ENCODE results near the gene CDH4. TPM values are rescaled to one million over a fixed set of nuclear protein-coding genes. Genes with fewer than 3 reads are reported as not detected.

The CDH4 gene
- not detected for total RNA-seq

- DNase-seq (ENCODE audit: low spot score): no peak
- peak; percentile 63 for ATAC-seq
Observed at GRCh38 chr20:61251529-61252393, at the start of gene CDH4. CDH4 (plus strand) TSS chr20:61252261.

DNA sequence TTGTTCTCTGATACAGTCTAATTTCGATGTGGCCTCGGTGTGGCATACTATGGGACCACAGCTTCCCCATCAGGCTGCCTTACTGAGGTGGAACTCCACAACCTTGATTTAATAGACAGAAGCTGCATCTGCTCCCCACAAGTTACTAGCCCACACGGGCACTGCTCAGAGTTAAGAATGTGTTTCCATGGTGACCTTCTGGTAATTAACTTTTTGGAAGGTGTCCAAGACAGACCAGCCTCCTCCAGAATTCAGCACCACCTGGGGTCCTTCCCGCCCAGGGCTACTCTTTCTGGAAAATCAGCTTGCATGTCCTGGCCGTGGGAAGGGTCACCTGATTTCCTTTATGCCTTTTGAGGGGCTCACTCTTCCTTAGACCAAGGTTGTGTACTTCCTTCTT is 48.7 kb upstream of the CDH4 start:
- DNase-seq (ENCODE audit: low spot score) (no peak), ATAC-seq (no peak)

- DNase-seq (ENCODE audit: low spot score) (no peak), ATAC-seq (no peak)
Observed at GRCh38 chr20:61204206-61204605, 47.9 kb upstream of the CDH4 start.

- no peak for DNase-seq (ENCODE audit: low spot score)
- ATAC-seq: no peak
Observed at GRCh38 chr20:61205769-61206168, 46.3 kb upstream of the CDH4 start.

- DNase-seq (ENCODE audit: low spot score) (no peak), ATAC-seq (no peak)
Observed at GRCh38 chr20:61210862-61211261, 41.2 kb upstream of the CDH4 start.

GRCh38 chr20:61217848-61218247 is 34.2 kb upstream of the CDH4 start:
- ATAC-seq (no peak), DNase-seq (ENCODE audit: low spot score) (no peak)

DNA sequence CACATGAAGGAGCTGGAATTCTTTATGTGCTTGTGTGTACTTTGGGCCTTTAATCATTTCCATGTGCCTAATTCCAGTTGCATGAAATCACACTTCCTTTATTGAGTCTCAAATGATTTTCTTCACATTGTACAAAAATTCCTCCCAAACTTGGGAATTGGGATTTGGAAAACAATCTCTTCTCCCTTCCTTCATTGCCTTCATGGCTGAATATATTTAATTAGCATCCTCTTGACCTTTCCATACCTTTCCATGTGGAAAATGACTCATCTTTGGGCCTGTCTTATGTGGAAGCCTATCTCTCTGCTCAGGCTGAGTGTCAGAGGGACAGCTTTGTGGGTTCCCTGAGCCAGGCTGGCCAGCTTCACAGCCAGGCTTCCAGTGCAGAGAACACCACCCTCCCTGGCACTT is 33.0 kb upstream of the CDH4 start:
- DNase-seq (ENCODE audit: low spot score) (no peak), ATAC-seq (no peak)

DNA sequence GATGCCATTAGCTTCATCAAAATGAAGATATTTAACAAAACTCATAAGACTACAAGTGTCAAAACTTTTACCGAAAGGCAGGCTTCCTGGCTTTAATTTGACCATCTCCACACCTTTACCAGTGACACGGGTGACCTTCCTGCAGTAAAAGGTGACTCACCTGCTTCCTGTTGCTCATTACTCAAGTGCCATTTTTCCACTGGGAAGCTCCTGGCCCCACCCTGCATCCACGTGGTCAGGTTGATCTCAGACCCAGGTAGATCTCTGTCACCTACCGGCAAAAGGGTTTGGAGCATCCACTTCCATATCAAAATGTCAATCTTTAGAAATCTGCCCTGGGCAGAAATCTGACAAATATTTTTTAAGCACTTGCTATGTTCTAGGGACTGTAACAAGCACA is 31.9 kb upstream of the CDH4 start:
- ATAC-seq: no peak
- DNase-seq (ENCODE audit: low spot score): no peak

DNA sequence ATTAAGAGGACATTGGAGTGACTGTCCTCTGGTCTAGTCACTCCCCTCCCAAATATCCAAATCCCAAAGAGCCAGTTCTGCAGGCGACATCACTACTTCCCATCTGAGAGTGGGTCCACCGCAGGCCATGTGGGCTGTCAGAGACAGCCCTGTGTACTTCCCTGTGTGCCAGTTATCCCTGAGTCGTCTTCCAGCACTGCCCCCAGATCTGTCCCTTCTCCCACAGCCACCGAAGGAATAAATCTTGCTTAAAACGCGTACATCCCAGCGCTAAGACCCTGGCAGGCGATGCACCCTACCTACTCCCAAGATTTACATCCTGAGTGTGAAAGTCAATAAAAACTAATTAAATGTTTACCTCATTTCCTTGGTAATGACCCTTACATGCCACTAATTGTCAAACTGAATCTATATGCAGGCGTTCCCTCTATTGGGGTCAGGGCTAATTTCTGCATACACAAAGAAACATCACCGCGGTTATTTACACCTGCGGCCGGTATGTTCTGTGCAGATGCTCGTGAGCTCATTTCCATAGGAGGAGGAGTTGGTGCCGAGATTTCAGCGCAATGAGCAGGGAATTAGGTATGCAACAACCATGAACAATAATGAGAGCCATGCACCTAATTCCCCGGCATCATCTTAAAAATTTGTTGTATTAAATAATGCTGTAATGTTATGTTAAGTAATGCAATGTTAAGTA is 31.3 kb upstream of the CDH4 start:
- ATAC-seq: no peak
- DNase-seq (ENCODE audit: low spot score): no peak

- ATAC-seq: no peak
- DNase-seq (ENCODE audit: low spot score): no peak
Observed at GRCh38 chr20:61222699-61223098, 29.4 kb upstream of the CDH4 start.

DNA sequence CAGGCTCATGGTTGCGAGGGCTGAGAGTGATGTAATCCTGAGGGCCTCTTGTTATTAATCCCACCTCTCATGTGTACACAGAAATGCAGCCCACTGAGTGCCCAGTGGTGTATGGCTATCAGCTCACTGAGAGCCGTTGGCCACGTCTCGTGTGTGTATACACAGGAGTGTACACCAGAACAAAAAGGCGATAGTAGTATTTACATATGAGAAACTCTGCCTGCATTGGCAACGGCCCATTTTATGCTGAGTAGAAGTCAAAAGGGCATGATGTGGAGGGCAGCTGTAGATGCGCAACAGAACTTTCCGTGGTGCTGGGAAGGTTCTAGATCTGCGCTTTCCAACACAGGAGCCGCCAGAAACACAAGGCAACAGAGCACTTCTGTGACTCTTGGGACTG is 28.9 kb upstream of the CDH4 start:
- DNase-seq (ENCODE audit: low spot score): no peak

DNA sequence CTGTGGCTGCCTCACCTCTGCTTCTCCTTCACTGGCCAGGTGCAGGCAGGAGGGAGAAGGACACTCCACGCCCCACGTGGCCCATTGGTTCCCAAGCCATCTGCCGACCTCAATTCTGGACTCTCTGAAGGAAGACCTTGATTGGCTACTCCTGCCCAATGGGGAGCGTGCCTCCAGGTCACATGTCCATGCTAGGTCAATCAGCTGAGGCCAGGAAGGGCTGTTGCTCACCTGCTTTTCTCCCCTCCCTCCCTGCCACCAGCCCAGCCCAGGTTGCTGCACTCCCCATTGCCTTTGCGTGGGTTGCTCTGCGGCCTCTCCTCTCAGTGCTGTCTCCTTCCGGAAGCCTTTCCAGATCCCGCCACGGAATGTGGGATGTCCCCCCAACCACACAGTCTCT is 21.9 kb upstream of the CDH4 start:
- no peak for ATAC-seq
- DNase-seq (ENCODE audit: low spot score): no peak

More for the DNA sequence above, 28.9 kb upstream of the CDH4 start:
- ATAC-seq: no peak

DNA sequence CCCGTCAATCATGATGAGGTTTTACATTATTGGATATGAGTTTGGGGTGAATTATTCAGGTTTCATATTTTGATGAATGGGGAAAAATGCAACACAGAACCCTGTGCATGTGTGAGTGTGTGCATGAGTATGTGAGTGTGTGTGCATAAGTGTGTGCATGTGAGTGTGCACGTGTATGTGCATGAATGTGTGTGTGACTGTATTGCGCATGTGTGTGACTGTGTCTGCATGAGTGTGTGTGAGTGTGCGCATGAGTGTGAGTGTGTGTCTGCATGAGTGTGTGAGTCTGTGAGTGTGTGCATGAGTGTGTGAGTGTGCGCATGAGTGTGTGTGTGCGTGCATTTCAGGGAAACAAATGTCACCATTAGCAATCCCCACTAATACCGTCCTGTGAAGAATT is 18.5 kb upstream of the CDH4 start:
- DNase-seq (ENCODE audit: low spot score): no peak
- ATAC-seq: no peak

DNA sequence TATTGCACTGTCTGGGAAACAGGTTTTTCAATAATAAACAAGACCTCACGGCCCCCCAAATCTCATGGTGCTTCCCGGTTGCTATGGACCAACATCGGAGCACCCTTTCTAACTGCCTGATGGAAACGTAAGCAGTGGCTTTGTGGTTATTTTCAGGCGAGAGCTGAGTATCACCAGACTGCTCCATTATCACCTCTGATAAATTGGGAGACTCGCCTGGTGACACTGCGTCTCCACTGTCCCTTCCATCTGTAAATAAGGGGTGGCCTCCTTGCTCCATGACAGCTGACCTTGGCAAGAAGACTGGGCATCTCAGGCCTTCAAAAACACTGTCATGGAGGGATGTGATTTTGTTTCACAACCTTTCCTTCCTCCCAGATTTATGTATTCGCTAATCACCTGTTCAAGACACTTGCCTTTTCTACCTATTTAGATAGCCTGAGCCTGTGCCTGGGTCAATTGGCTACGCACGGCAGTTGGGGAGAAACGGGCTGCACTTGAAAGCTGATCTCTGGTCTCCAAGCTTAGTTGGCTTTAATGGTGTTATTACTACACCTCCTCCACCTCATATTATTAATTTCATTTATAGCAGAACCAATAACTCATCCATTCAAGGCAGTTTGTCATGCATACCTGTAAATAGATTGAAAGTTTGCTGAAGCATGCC is 17.7 kb upstream of the CDH4 start:
- no peak for ATAC-seq
- no peak for DNase-seq (ENCODE audit: low spot score)

DNA sequence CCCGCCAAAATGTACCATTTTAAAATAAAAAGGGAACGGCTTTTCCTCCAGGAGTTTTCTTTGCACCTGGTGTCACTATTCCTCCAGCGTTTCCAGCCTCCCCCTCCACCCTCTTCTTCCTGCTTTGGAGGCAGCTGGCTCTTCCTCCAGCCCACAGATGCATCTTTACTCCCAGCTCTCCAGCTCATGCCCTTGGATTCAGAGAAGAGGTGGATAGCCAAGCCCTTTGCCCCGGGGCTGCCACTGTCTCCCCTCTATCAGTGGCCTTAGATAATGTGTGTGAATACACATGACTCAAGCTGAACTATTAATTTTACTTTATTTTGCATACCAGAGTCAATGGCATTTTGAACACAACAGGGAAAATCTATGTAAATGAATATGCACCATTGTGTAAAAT is 15.3 kb upstream of the CDH4 start:
- DNase-seq (ENCODE audit: low spot score): no peak
- no peak for ATAC-seq

DNA sequence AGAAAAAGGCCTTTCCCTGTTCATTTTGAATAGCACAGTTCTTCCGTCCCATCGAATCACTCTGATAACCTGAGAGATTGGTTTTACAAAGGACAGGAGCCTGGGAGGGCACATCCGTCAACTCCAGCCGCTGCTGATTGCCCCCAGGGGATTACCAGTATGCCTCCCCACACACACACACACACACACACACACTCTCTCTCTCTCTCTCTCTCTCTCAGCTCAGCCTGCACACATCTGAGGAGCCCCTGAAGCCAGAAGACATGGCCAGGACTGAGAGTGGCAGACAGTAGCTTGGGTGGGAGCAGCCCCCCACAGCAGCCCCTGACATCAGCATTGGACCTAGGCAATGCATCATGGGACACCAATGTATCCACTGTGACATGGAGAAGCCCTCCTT is 13.2 kb upstream of the CDH4 start:
- DNase-seq (ENCODE audit: low spot score): no peak
- ATAC-seq: no peak

DNA sequence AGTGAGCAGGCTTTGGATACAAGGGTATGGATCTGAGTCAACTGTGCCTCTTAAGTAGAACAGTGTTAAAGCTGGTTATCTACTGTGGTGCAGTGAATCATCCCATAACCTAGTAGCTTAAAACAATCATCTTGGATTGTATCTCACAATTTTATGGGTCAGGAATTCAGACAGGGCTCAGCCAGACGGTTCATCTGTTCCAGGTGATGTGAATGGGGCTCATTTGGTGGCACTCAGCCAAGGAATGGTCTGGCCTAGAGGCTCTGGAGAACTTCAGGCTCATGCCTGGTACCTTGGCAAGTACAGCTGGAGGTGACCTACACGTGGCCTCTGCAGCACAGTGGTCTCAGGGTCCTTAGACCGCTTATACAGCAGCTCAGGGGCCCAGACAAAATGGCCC is 11.2 kb upstream of the CDH4 start:
- ATAC-seq (no peak), DNase-seq (ENCODE audit: low spot score) (no peak)

- DNase-seq (ENCODE audit: low spot score) (no peak), ATAC-seq (no peak)
Observed at GRCh38 chr20:61244213-61244612, 7.8 kb upstream of the CDH4 start.

DNA sequence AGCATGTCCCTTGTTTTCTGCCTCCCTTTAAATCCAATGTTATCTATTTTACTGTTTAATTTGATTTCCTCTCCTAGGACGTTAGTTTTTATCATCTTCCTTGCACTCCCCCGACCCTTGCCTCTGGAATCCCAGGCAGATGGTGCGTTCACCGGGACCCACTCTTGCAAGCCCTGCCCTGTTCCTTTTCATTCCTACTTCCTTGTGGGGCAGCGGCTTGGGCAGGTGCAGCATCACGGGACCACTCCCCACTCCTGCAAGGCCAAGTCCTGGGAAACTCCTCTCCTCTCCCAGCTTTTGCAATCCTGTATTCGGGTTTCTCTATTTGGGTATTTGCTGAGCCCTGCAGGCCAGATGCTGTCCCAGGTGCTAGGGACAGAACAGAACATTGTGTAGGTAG is 5.8 kb upstream of the CDH4 start:
- ATAC-seq: no peak

DNA sequence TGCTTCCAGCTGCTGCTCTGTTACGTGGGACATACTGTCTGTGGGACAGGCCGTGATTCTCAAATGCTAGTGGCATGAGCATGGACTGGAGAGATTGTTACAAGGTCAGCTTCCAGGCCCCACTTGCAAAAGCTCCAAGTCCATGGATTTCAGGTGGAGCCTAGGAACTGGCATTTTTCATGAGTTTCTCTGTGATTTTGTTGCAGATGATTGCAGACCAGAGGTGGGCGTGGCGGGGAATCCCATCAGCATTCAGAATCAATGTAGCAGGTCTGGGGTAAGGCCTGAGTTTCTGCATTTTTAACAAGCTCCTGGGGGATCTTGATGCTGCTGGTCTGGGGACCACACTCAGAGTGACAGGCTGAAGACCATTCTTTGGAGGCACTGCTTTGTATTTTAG is 2.4 kb upstream of the CDH4 start:
- DNase-seq (ENCODE audit: low spot score): no peak
- ATAC-seq: no peak

More for the DNA sequence above, 5.8 kb upstream of the CDH4 start:
- no peak for DNase-seq (ENCODE audit: low spot score)

DNA sequence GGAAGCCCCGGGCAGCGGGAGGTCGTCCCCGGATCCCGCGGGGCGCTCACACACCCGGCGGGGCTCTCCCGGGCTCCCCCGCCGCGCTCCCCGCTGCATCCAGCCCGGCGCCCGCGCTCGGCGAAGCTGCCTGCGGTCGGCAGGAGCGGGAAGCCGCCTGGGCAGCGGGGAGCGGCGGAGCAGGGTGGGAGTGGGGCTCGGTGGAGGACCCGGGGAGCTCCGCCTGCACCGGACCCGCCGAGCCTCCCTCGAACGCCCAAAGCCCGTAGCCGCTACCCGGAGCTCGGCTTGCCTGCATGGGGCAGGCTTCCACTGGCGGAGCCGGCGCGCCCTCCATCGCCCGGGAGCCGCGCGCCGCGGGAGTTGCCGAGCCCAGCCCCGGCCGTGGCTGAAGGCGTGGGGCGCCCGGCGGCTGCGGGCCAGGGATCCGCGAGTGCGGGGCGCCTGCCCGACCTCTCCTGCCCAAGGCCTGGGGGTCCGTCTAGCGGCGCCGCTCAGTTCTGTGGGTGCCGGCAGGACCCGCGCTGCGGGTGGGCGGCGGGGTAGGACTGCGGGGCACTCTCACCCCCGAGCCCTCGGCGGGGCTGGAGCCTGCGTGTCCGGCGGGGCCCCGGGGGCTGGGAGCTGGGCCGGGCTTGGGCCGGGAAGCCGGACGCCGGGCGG is 671 bp downstream of the CDH4 start:
- no peak for DNase-seq (ENCODE audit: low spot score)
- ATAC-seq: no peak
